Measurements from ENCODE around the gene TMIGD1. TPM values are rescaled to one million over a fixed set of nuclear protein-coding genes. Genes with fewer than 3 reads are reported as not detected.

Gene TMIGD1, protein sequence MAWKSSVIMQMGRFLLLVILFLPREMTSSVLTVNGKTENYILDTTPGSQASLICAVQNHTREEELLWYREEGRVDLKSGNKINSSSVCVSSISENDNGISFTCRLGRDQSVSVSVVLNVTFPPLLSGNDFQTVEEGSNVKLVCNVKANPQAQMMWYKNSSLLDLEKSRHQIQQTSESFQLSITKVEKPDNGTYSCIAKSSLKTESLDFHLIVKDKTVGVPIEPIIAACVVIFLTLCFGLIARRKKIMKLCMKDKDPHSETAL
- not detected in 2 replicates for total RNA-seq (ENCODE audit: low replicate concordance)

DNA sequence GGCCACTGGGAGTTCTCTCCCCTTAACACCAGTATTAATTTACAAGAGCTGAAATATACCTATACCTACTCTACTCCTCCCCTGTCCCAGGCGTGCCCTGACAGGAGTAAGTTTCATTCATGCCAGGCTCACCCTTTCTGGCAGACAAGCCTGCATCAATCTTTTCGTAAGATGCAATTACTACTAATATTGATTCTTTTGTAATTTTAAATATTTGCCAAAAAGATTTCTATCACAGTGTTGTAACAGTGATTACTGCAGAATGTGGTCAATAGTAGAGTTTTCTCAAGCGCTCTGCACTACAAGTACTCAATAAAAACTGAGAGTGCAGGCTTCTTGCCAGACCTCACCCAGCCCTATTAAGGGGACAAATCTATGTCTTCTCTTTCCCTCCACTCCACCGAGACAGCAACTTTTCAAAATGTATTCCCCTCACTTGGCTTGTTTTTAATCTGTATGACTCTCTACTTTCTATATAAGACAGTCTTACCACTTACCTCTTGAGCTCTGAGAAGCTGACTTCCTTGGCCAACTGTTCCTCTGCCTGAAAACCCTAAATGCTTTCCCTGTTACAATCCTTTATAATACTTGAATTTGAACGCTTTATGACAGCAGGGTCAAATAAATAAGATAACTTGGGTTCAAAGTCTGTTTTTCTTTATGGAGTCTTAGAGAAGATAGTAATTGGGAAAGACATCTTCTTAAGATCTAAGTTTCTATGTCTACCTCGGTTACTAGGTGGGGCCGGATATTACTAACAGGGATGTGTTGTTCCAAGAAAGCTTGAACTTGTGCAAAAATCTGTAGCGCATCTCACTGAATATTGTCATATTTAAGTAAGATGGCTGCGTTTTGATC lies at the start of gene TMIGD1:
TSS of gene TMIGD1 (minus strand) at position 555 of the 858 bp plus-strand sequence. CDS start 1,924 bp downstream, outside the sequence.
- DNase-seq (ENCODE audit: low read depth), result no peak
- no peak within 1 kb of the TSS for H3K4me3 ChIP-seq (ENCODE audit: low read depth, low read length)
- TF ChIP-seq, protein P1, sequence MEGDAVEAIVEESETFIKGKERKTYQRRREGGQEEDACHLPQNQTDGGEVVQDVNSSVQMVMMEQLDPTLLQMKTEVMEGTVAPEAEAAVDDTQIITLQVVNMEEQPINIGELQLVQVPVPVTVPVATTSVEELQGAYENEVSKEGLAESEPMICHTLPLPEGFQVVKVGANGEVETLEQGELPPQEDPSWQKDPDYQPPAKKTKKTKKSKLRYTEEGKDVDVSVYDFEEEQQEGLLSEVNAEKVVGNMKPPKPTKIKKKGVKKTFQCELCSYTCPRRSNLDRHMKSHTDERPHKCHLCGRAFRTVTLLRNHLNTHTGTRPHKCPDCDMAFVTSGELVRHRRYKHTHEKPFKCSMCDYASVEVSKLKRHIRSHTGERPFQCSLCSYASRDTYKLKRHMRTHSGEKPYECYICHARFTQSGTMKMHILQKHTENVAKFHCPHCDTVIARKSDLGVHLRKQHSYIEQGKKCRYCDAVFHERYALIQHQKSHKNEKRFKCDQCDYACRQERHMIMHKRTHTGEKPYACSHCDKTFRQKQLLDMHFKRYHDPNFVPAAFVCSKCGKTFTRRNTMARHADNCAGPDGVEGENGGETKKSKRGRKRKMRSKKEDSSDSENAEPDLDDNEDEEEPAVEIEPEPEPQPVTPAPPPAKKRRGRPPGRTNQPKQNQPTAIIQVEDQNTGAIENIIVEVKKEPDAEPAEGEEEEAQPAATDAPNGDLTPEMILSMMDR (IDR thresholded peaks at IDR 0.05; ENCODE audit: insufficient read depth, low read length), result no peak

DNA sequence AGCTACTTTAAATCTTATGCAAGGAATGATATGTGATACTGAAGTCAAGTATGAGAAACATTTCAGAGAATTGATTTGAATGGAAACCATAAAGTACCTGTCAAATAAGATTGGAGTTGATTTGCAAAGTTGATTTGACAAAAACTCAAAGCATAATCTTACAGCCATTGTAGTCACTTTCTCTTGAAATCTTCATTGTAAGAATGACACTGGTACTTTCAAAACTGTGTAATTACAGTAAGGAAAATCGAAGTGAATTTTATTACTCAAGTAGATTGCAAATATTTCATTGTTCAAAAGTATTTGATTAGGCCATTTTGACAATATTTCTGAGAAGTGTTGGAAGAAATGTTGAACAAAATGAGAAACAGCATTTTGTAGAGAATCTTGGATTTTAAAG lies 48.5 kb upstream of the TMIGD1 start:
- TF ChIP-seq, protein P1 (IDR thresholded peaks at IDR 0.05; ENCODE audit: insufficient read depth, low read length), result no peak
- DNase-seq (ENCODE audit: low read depth), result no peak
- H3K4me3 ChIP-seq (ENCODE audit: low read depth, low read length), result no peak overlapping the region

DNA sequence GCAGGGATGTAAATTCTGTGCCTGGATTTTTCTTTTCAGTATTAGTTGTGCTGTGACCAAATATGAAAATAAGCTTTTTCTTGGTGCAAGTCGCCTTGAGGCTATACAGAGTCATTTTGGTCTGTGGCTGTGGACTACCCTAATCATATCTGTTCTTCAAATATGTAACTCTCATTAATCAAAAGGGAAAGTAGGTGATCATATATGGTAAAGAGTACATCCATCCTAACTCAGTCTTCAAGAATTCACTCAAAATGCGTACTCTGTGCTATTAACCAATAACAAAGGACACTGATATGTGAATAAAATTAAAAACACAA lies 47.4 kb upstream of the TMIGD1 start:
- TF ChIP-seq, protein P1 (IDR thresholded peaks at IDR 0.05; ENCODE audit: insufficient read depth, low read length), result no peak
- peak overlapping the region; percentile 48 for H3K4me3 ChIP-seq (ENCODE audit: low read depth, low read length)
- DNase-seq (ENCODE audit: low read depth), result no peak

DNA sequence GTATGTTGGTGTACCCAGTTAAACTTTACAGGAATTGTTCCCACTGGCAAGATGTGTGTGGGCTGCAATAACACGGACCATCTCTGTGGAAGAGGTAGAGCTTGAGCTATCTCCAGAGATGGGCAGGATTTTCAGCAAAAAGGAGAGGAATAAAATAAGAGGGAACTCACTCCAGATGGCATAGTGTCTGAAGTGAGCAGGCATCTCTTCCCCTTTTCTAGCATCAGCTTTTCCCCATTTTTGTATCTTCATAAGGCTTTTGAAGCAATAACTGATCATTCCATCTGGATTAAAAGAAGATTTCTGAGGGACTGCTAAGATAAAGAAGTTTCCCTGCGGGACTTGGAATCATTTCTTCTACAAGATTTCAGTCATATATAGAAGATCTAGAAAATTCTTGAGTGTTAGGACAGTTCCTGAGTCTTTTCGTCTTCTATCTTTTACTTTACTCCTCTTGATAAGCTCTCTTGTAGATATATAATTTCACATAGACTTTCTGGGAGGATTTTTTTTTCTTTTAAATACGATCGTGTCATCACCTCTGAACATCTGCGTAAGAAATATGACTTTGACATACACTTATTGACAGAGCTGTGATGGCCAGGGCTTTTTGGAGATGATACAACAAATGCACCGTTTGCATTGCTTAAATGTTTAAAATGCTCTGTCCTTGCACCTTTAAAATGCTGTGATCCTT lies 46.9 kb upstream of the TMIGD1 start:
- H3K4me3 ChIP-seq (ENCODE audit: low read depth, low read length), result peak overlapping the region; percentile 81
- TF ChIP-seq, protein P1 (IDR thresholded peaks at IDR 0.05; ENCODE audit: insufficient read depth, low read length), result no peak
- DNase-seq (ENCODE audit: low read depth), result no peak

DNA sequence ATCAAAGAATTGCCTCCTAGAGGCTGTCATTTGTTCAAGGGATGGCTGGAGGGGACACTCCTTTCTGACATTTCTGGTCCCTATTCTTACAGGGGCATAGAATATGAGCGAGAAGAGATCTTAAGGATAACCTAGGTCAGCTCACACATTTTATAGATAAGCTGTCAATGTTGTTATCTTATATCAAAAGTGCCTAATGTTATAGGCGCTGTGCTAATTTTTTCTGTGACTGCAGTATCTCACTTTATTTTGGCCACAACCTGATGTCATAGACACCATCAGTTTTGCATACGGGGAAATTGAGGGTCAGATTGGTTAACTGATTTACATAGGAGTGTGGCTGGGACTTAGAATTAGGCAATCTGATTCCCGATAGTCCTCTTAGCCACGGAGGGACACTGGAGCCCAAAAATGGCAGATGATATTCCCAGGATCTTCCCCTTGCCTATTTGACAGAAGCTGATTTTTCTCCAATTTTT lies 46.1 kb upstream of the TMIGD1 start:
- TF ChIP-seq, protein P1 (IDR thresholded peaks at IDR 0.05; ENCODE audit: insufficient read depth, low read length), result no peak
- no peak for DNase-seq (ENCODE audit: low read depth)
- H3K4me3 ChIP-seq (ENCODE audit: low read depth, low read length), result peak overlapping the region; percentile 81

DNA sequence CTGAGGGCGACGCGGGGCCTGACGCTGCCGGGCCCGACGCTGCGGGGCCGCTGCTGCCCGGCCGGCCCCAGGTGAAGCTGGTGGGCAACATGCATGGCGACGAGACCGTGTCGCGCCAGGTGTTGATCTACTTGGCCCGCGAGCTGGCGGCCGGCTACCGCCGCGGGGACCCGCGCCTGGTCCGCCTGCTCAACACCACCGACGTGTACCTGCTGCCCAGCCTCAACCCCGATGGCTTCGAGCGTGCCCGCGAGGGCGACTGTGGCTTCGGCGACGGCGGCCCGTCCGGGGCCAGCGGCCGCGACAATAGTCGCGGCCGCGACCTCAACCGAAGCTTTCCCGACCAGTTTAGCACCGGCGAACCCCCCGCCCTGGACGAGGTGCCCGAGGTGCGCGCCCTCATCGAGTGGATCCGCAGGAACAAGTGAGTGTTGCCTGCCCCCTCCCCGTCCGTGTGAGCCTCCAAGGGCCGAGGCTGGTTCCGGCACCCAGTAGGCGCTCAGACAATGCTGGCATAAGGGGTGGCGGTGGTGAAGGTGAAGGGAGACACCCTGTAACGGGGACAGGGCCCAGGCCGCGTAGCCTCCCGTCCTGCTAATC lies 45.5 kb upstream of the TMIGD1 start:
- no peak for DNase-seq (ENCODE audit: low read depth)
- TF ChIP-seq, protein P1 (IDR thresholded peaks at IDR 0.05; ENCODE audit: insufficient read depth, low read length), result no peak
- peak overlapping the region; percentile 81 for H3K4me3 ChIP-seq (ENCODE audit: low read depth, low read length)

All from fibroblast of the aortic adventitia (primary cell).